PC-3 (cell line): ENCODE data around the gene REEP1.

ENCODE experiments used
- EZH2 ChIP-seq: fragments of 300-600 bp; sonication (generic); IDR thresholded peaks from one replicate; pipeline ENCODE4 v1.6.1; 2017; ENCODE audit warnings: antibody characterized with exemption, mild to moderate bottlenecking, low read length; ENCODE audit not compliant: unreplicated experiment
- EZH2phosphoT487 ChIP-seq: fragments of 300-600 bp; sonication (generic); IDR thresholded peaks from 2 replicates; pipeline ENCODE4 v1.6.1; 2018; ENCODE audit warnings: mild to moderate bottlenecking, antibody characterized with exemption, low read length, borderline replicate concordance
- TF ChIP-seq, protein P1 (sequence below): fragments of 300-600 bp; sonication (generic); conservative IDR thresholded peaks from 2 replicates; pipeline ENCODE4 v1.5.1; 2017; ENCODE audit warnings: antibody characterized with exemption, low read depth, mild to moderate bottlenecking, low read length

- TF ChIP-seq, protein P1, sequence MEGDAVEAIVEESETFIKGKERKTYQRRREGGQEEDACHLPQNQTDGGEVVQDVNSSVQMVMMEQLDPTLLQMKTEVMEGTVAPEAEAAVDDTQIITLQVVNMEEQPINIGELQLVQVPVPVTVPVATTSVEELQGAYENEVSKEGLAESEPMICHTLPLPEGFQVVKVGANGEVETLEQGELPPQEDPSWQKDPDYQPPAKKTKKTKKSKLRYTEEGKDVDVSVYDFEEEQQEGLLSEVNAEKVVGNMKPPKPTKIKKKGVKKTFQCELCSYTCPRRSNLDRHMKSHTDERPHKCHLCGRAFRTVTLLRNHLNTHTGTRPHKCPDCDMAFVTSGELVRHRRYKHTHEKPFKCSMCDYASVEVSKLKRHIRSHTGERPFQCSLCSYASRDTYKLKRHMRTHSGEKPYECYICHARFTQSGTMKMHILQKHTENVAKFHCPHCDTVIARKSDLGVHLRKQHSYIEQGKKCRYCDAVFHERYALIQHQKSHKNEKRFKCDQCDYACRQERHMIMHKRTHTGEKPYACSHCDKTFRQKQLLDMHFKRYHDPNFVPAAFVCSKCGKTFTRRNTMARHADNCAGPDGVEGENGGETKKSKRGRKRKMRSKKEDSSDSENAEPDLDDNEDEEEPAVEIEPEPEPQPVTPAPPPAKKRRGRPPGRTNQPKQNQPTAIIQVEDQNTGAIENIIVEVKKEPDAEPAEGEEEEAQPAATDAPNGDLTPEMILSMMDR: no peak
- TF ChIP-seq EZH2 (no peak), EZH2phosphoT487 (no peak)
Observed at GRCh38 chr2:86231680-86232372, 105.6 kb downstream of the REEP1 start.
